Heart left ventricle (tissue), 16 donors: Measurements from ENCODE around the gene INSRR. TPM values are rescaled to one million over a fixed set of nuclear protein-coding genes. Genes with fewer than 3 reads are reported as not detected.
A peak's percentile ranks its signal among the peaks of the same experiment; 100 is the strongest.

Experiments used
- ATAC-seq, 4 donors: fragments of 200-7000 bp; cut with Tn5 transposase; one replicate each; pipeline ENCODE4 v1.9.1; 2020 to 2022; ENCODE audit warnings: moderate library complexity in 4 of 4, mild to moderate bottlenecking in 3 of 4, moderate number of reproducible peaks in 1 of 4
- DNase-seq, 5 donors: peaks; one replicate each; pipeline ENCODE4 v3.0.0-alpha.2; 2020
- H3K27ac ChIP-seq, 12 donors: fragments of 200-600 bp; sonication (generic) in 4 of 12; one replicate each; pipeline versions ENCODE4 v1.5.0 to v1.8.0; 2016 to 2022; ENCODE audit warnings: mild to moderate bottlenecking in 2 of 12
- H3K27me3 ChIP-seq, 9 donors: fragments of 200-600 bp; sonication (generic) in 2 of 9; one replicate each; pipeline versions ENCODE4 v1.5.1 to v1.8.0; 2016 to 2022; ENCODE audit warnings: mild to moderate bottlenecking in 3 of 9
- H3K36me3 ChIP-seq, 9 donors: fragments of 200-600 bp; sonication (generic) in 2 of 9; one replicate each; pipeline versions ENCODE4 v1.5.0 to v1.8.0; 2018 to 2022; ENCODE audit warnings: mild to moderate bottlenecking in 2 of 9
- H3K4me1 ChIP-seq, 12 donors: fragments of 200-600 bp; sonication (generic) in 4 of 12; one replicate each; pipeline versions ENCODE4 v1.5.0 to v1.8.0; 2016 to 2022; ENCODE audit warnings: mild to moderate bottlenecking in 3 of 12
- H3K4me3 ChIP-seq, 12 donors: fragments of 200-600 bp; sonication (generic) in 4 of 12; one replicate each; pipeline versions ENCODE4 v1.5.0 to v1.8.0; 2017 to 2022; ENCODE audit warnings: mild to moderate bottlenecking in 9 of 12, moderate library complexity in 4 of 12
- H3K9me3 ChIP-seq, 12 donors: fragments of 200-600 bp; sonication (generic) in 4 of 12; one replicate each; pipeline versions ENCODE4 v1.5.0 to v1.8.0; 2016 to 2022; ENCODE audit warnings: mild to moderate bottlenecking in 1 of 12
- POLR2A ChIP-seq, 2 donors: fragments of 450-650 bp; IDR thresholded peaks; one replicate each; pipeline ENCODE4 v1.6.1; 2017; ENCODE audit warnings: antibody characterized with exemption in 2 of 2, mild to moderate bottlenecking in 2 of 2, moderate library complexity in 2 of 2
- WGBS, 4 donors: extraction: QIAGEN DNeasy Blood & Tissue Kit in 2 of 4; methylation state at CpG; one replicate each; pipeline versions ENCODE4 v1.1.5 to v1.1.7; 2013 to 2018; 5-methylcytosine and 5-hydroxymethylcytosine counted together
- intact Hi-C, 10 donors: fragments of 100-400 bp; cut with DNase I; formaldehyde crosslinking; loops; one replicate each; pipeline versions ENCODE4 v1.11.1 to v1.14.2; 2022
- polyA plus RNA-seq, 2 donors: library from polyadenylated mRNA; stranded (reverse); fragments of 200-250 nt; gene quantifications; one replicate each; pipeline ENCODE4 v1.2.3, GENCODE V29; 2013
- total RNA-seq, 9 donors: library from RNA; depleted of rRNA in 2 of 9; stranded (reverse); fragments of >200 nt in 2 of 9; fragmentation: NEBNext Ultra II Directional in 3 of 9; extraction: Animal tissue kit (Norgen Biotek cat#: 25700) in 3 of 9; gene quantifications; one replicate each; pipeline versions ENCODE4 v1.1.0 to v1.2.4, GENCODE V29; 2016 to 2023
- TF ChIP-seq, protein P1 (sequence below), 12 donors: fragments of 200-600 bp; sonication (generic) in 4 of 12; IDR thresholded peaks; one replicate each; pipeline versions ENCODE4 v1.5.0 to v1.8.0; 2018 to 2022; ENCODE audit warnings: antibody characterized with exemption in 12 of 12, mild to moderate bottlenecking in 5 of 12
- donor health status: ischemic (EF 13 %, LVEDD 7.1; RV severe dilation, severe dysfunction).
- donor health status: healthy with polysubstance abuse.
- donor health status: DM: no; HTN: yes; CAD: no.
- donor health status: DM: no; HTN: no; CAD: no.
- donor health status: ischemic (EF 25% LVEDD 6.9; RV normal size, moderate dysfunction).
- donor health status: ischemic (EF 25% LVEDD 5.7; RV mildly dilated, moderate dysfunction).
- donor health status: healthy.
- donor health status: DM: yes; HTN: yes; CAD: no.
- donor health status: ischemic (EF 35%, LVEDD 5.7; RV mildly dilated, moderate dysfunction).
- donor health status: nonischemic (EF 11% LVEDD 7.7; RV severe dilation, severe dysfunction).
- donor health status: DM: yes; HTN: yes; CAD: no.
- donor health status: PGD.
- donor health status: ischemic (EF 29% LVEDD 5.4; RV normal size, mild dysfunction).
- donor health status: nonischemic (EF 23%, LVEDD 6.1; RV moderate dilation, normal function).

Gene INSRR
- total and polyA plus RNA-seq, 11 donors, result 0.07 to 0.42 (median 0.12) TPM; not detected in 3

DNA sequence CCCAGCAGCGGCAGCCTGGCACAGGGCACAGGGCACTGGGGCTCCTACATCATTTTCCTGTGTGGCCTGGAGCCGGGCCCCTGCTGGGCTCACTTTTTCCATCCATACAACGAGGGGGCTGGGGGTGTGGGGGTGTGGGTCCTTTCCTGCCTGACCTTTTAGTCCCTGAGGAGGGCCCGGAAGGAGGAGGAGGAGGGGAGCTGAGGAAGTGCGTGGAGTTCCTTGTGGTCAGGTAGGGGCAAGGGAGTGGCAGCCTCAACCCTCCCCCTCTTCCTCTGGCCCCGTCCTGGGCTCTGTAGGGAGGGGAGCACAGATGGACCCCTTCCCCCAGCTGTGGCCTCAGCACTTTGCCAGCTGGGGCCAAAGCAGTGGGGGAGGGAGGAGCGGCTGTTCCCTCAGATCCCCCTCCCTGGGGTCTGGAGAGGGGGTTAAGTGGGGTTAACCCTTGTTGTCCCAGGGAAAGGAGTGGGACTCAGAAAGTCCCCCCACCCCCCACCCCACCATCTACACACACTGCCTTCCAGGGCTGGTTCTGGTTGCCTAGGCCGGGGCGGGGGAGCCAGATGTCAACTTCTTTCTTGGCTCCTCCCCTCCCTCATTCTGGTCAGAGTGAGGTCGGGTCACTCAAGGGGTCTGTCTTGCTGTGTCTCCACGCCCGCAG lies 7.5 kb upstream of the INSRR start:
- DNase-seq, result no peak
- H3K4me3 ChIP-seq, result no peak overlapping the region
- H3K9me3 ChIP-seq, result no peaks in the 10 kb centered on the region
- TF ChIP-seq, protein P1, sequence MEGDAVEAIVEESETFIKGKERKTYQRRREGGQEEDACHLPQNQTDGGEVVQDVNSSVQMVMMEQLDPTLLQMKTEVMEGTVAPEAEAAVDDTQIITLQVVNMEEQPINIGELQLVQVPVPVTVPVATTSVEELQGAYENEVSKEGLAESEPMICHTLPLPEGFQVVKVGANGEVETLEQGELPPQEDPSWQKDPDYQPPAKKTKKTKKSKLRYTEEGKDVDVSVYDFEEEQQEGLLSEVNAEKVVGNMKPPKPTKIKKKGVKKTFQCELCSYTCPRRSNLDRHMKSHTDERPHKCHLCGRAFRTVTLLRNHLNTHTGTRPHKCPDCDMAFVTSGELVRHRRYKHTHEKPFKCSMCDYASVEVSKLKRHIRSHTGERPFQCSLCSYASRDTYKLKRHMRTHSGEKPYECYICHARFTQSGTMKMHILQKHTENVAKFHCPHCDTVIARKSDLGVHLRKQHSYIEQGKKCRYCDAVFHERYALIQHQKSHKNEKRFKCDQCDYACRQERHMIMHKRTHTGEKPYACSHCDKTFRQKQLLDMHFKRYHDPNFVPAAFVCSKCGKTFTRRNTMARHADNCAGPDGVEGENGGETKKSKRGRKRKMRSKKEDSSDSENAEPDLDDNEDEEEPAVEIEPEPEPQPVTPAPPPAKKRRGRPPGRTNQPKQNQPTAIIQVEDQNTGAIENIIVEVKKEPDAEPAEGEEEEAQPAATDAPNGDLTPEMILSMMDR (IDR thresholded peaks at IDR 0.05), result no peak
- no peak for TF ChIP-seq POLR2A (IDR thresholded peaks at IDR 0.05)
- peaks cover 2 to 50% (median 12%) of the 10 kb centered on the region in 9 donors for H3K27me3 ChIP-seq
- ATAC-seq, result peak in 1 of 4 donors; percentile 29
- peaks cover 0 to under 1% (median 0%) of the 10 kb centered on the region in 12 donors for H3K4me1 ChIP-seq
- H3K36me3 ChIP-seq, result no peaks in the 10 kb centered on the region
- H3K27ac ChIP-seq, result no peak overlapping the region
- WGBS, 4 donors, result 55 to 58% (median 56%) methylated on average over 6 to 12 of the region's 12 CpGs
- intact Hi-C loops, result loop anchor here in 4 of 10 donors (10.0 kb wide), 2 partner anchors 142 to 172 kb away; partner anchors contain the start of genes ISG20L2 (in 3 of the 4) and METTL25B (in 3 of the 4)

DNA sequence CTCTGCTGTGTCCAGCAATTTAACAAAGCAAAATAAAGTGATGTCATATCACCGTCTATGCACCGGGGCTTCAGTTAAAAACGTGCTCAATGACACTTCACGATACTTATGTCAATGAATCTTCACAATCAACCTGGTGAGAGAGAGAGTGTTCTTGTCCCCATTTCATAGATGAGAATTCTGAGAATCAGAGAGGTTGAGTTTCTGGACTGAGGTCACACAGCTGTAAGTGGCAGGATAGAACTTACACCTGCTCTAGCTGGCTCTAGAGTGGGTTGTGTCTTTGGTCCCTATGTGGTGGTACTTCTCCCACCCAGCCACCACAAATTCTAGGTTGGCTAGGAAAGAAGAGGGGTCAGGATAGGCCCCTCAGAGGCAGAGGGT lies 6.9 kb upstream of the INSRR start:
- no peaks in the 10 kb centered on the region for H3K9me3 ChIP-seq
- H3K4me3 ChIP-seq, result no peak overlapping the region
- peaks cover 6 to 55% (median 17%) of the 10 kb centered on the region in 9 donors for H3K27me3 ChIP-seq
- DNase-seq, result no peak
- no peak for ATAC-seq
- peaks cover 0 to 5% (median 3%) of the 10 kb centered on the region in 12 donors for H3K4me1 ChIP-seq
- WGBS, 4 donors, result 80 to 89% (median 85%) methylated on average over 4 of the region's 4 CpGs
- no peak for TF ChIP-seq POLR2A (IDR thresholded peaks at IDR 0.05)
- TF ChIP-seq, protein P1 (IDR thresholded peaks at IDR 0.05), result no peak
- intact Hi-C loops, result loop anchor here in 4 of 10 donors (10.0 kb wide), 2 partner anchors 141 to 171 kb away; partner anchors contain the start of genes ISG20L2 (in 3 of the 4) and METTL25B (in 3 of the 4)
- no peaks in the 10 kb centered on the region for H3K36me3 ChIP-seq
- H3K27ac ChIP-seq, result no peak overlapping the region

DNA sequence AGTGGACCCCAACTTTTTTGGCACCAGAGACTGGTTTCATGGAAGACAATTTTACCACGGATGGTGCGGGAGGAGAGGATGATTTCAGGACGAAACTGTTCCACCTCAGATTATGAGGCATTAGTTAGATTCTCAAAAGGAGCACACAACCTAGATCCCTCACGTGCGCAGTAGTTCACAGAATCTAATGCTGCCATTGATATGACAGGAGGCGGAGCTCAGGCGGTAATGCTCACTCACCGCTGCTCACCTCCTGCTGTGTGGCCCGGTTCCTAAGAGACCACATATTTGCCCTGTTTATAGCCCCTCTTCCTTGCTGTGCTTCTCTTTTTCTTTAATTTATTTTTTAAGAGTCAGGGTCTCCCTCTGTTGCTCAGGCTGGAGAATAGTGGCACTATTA lies 6.3 kb upstream of the INSRR start:
- no peak for ATAC-seq
- TF ChIP-seq POLR2A (IDR thresholded peaks at IDR 0.05), result no peak
- TF ChIP-seq, protein P1 (IDR thresholded peaks at IDR 0.05), result no peak
- WGBS, 4 donors, result 87 to 91% (median 88%) methylated on average over 9 of the region's 9 CpGs
- Histone ChIP-seq H3K4me3 (no peak overlapping the region), H3K36me3 (no peaks in the 10 kb centered on the region), H3K4me1 (peaks cover 1 to 11% (median 9%) of the 10 kb centered on the region in 12 donors), H3K27ac (no peak overlapping the region), H3K9me3 (no peaks in the 10 kb centered on the region), H3K27me3 (peaks cover 6 to 61% (median 23%) of the 10 kb centered on the region in 9 donors)
- intact Hi-C loops, result loop anchor here in 4 of 10 donors (10.0 kb wide), 2 partner anchors 140 to 170 kb away; partner anchors contain the start of genes ISG20L2 (in 3 of the 4) and METTL25B (in 3 of the 4)
- DNase-seq, result no peak

DNA sequence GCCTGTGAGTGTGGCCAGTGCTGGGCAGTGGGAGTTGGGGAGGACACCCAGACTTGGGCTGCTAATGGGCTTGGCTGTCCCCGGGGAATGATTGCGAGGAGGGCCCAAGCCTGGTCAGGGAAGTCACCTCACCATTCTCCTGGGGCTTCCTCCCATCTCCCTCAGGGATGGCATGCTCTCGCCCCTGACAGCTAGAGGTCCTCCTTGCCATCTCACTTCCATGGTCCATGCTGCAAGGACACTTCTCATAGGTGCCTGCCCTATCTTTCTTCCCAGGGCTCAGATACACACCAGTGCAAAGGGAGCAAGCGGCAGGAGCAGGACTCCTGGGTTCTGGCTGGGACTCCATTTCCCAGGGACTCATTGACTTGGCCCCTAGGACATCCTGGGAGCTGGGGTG lies 5.9 kb upstream of the INSRR start:
- peaks cover 6 to 63% (median 26%) of the 10 kb centered on the region in 9 donors for H3K27me3 ChIP-seq
- ATAC-seq (no peak), DNase-seq (no peak)
- 72 to 93% (median 87%) methylated on average over 3 to 4 of the region's 4 CpGs for WGBS, 4 donors
- no peaks in the 10 kb centered on the region for H3K9me3 ChIP-seq
- peaks cover 4 to 16% (median 13%) of the 10 kb centered on the region in 12 donors for H3K4me1 ChIP-seq
- no peaks in the 10 kb centered on the region for H3K36me3 ChIP-seq
- H3K27ac ChIP-seq, result no peak overlapping the region
- intact Hi-C loops, result loop anchor here in 5 of 10 donors (5.0 to 10.0 kb wide), 3 partner anchors 62 to 170 kb away; partner anchors contain the start of genes ISG20L2 (in 3 of the 5) and METTL25B (in 3 of the 5)
- no peak for TF ChIP-seq POLR2A (IDR thresholded peaks at IDR 0.05)
- TF ChIP-seq, protein P1 (IDR thresholded peaks at IDR 0.05), result no peak
- H3K4me3 ChIP-seq, result no peak overlapping the region
